NCI-H146 treated with DMSO at 0.1 percent for 48 hours (cell line): Measurements from ENCODE around the gene TOMM20L.

Experiments used
- DNase-seq: peaks from one replicate; lab custom pipeline; 2025; ENCODE audit not compliant: unreplicated experiment; lab: John Stamatoyannopoulos, UW

Gene TOMM20L

GRCh38 chr14:58426670-58427280, 31.0 kb downstream of the TOMM20L start:
- DNase-seq, result peak; percentile 20

GRCh38 chr14:58427281-58428117, 31.8 kb downstream of the TOMM20L start, which contains the start of the genes KIAA0586 and TIMM9:
KIAA0586 (plus strand) TSS chr14:58427719; CDS start chr14:58428265, 546 bp downstream.
TIMM9 (minus strand) TSS chr14:58427531; CDS start chr14:58411945, 15,586 bp downstream.
- DNase-seq, result peak; percentile 90

GRCh38 chr14:58428118-58428683, 32.5 kb downstream of the TOMM20L start:
- peak; percentile 6 for DNase-seq

- no peak for DNase-seq
These were observed 34.4 kb downstream of the TOMM20L start for GRCh38 chr14:58430156-58430555.

GRCh38 chr14:58439476-58439875, 43.7 kb downstream of the TOMM20L start:
- no peak for DNase-seq

GRCh38 chr14:58444627-58445026, 48.9 kb downstream of the TOMM20L start:
- no peak for DNase-seq

- DNase-seq, result no peak
These were observed 60.0 kb downstream of the TOMM20L start for GRCh38 chr14:58455593-58456265.
